ENCODE measurements around the gene ZIC1.

Gene ZIC1

GRCh38 chr3:147400999-147401398, 8.2 kb upstream of the ZIC1 start:
- TF ChIP-seq, protein P1, sequence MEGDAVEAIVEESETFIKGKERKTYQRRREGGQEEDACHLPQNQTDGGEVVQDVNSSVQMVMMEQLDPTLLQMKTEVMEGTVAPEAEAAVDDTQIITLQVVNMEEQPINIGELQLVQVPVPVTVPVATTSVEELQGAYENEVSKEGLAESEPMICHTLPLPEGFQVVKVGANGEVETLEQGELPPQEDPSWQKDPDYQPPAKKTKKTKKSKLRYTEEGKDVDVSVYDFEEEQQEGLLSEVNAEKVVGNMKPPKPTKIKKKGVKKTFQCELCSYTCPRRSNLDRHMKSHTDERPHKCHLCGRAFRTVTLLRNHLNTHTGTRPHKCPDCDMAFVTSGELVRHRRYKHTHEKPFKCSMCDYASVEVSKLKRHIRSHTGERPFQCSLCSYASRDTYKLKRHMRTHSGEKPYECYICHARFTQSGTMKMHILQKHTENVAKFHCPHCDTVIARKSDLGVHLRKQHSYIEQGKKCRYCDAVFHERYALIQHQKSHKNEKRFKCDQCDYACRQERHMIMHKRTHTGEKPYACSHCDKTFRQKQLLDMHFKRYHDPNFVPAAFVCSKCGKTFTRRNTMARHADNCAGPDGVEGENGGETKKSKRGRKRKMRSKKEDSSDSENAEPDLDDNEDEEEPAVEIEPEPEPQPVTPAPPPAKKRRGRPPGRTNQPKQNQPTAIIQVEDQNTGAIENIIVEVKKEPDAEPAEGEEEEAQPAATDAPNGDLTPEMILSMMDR (IDR thresholded peaks at IDR 0.05; ENCODE audit: control insufficient read depth, extremely low read depth, insufficient read depth), result no peak
- H3K4me3 ChIP-seq (ENCODE audit: low read depth, low read length), result no peak overlapping the region
- no peak for DNase-seq (ENCODE audit: low read depth)

GRCh38 chr3:147401421-147401820, 7.7 kb upstream of the ZIC1 start:
- DNase-seq (ENCODE audit: low read depth), result no peak
- TF ChIP-seq, protein P1 (IDR thresholded peaks at IDR 0.05; ENCODE audit: control insufficient read depth, extremely low read depth, insufficient read depth), result no peak
- no peak overlapping the region for H3K4me3 ChIP-seq (ENCODE audit: low read depth, low read length)

DNA sequence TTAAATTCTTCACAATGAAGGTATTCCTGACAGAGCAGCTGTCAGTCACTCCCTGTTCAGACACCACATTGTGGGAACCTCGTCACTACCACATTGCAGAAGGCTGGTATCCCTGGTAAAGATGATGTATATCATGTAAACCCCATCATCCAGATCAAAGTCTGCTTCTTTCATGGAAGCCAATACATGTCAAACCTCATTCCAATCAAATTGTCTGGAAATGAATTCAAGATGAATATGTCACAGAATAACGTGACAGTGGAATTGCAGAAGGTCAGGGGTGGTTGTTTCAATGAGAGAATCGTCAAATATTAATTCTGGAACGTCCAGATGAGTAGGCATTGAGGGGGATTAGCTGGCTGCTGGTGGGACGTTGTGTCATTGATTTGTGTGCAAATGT, 7.0 kb upstream of the ZIC1 start:
- H3K4me3 ChIP-seq (ENCODE audit: low read depth, low read length), result no peak overlapping the region
- TF ChIP-seq, protein P1 (IDR thresholded peaks at IDR 0.05; ENCODE audit: control insufficient read depth, extremely low read depth, insufficient read depth), result no peak
- DNase-seq (ENCODE audit: low read depth), result no peak

GRCh38 chr3:147403511-147403910, 5.7 kb upstream of the ZIC1 start:
- TF ChIP-seq, protein P1 (IDR thresholded peaks at IDR 0.05; ENCODE audit: control insufficient read depth, extremely low read depth, insufficient read depth), result no peak
- no peak overlapping the region for H3K4me3 ChIP-seq (ENCODE audit: low read depth, low read length)
- no peak for DNase-seq (ENCODE audit: low read depth)

- TF ChIP-seq, protein P1 (IDR thresholded peaks at IDR 0.05; ENCODE audit: control insufficient read depth, extremely low read depth, insufficient read depth), result no peak
- H3K4me3 ChIP-seq (ENCODE audit: low read depth, low read length), result no peak overlapping the region
- DNase-seq (ENCODE audit: low read depth), result no peak
These were observed 5.0 kb upstream of the ZIC1 start for GRCh38 chr3:147404000-147404799.

DNA sequence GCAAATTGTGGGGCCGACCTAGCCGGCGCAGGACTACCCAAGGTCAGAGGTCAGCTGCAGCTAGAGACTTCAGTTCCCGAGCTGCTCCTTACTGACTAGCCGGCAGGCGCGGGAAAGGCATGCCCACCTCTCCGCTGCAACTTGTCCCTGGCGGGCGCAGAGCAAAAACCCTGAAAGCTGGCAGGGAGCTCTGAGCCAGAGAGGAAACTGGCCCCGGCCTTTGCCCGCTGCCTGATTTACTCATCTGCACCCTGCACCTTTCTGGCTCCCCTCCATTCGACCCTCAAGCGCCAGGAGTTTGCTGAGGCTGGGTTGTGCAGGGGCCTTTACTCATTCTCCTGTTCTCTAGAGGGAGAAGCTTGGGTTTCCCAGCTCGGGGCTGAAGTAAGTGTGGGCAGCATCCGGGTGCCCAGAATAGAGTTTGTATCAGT, 4.3 kb upstream of the ZIC1 start:
- TF ChIP-seq, protein P1 (IDR thresholded peaks at IDR 0.05; ENCODE audit: control insufficient read depth, extremely low read depth, insufficient read depth), result no peak
- DNase-seq (ENCODE audit: low read depth), result no peak
- no peak overlapping the region for H3K4me3 ChIP-seq (ENCODE audit: low read depth, low read length)
